ENCODE data around the gene ARMC6.

- TF ChIP-seq, protein P1, sequence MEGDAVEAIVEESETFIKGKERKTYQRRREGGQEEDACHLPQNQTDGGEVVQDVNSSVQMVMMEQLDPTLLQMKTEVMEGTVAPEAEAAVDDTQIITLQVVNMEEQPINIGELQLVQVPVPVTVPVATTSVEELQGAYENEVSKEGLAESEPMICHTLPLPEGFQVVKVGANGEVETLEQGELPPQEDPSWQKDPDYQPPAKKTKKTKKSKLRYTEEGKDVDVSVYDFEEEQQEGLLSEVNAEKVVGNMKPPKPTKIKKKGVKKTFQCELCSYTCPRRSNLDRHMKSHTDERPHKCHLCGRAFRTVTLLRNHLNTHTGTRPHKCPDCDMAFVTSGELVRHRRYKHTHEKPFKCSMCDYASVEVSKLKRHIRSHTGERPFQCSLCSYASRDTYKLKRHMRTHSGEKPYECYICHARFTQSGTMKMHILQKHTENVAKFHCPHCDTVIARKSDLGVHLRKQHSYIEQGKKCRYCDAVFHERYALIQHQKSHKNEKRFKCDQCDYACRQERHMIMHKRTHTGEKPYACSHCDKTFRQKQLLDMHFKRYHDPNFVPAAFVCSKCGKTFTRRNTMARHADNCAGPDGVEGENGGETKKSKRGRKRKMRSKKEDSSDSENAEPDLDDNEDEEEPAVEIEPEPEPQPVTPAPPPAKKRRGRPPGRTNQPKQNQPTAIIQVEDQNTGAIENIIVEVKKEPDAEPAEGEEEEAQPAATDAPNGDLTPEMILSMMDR (IDR thresholded peaks at IDR 0.05; ENCODE audit: poor library complexity) = no peak
- TF ChIP-seq EZH2phosphoT487 (IDR thresholded peaks at IDR 0.05; ENCODE audit: low read depth, severe bottlenecking, unreplicated experiment) = no peak
Measured at GRCh38 chr19:19052921-19053320, 19.5 kb downstream of the ARMC6 start.
